ENCODE data around the gene CFAP61.

Gene CFAP61

DNA sequence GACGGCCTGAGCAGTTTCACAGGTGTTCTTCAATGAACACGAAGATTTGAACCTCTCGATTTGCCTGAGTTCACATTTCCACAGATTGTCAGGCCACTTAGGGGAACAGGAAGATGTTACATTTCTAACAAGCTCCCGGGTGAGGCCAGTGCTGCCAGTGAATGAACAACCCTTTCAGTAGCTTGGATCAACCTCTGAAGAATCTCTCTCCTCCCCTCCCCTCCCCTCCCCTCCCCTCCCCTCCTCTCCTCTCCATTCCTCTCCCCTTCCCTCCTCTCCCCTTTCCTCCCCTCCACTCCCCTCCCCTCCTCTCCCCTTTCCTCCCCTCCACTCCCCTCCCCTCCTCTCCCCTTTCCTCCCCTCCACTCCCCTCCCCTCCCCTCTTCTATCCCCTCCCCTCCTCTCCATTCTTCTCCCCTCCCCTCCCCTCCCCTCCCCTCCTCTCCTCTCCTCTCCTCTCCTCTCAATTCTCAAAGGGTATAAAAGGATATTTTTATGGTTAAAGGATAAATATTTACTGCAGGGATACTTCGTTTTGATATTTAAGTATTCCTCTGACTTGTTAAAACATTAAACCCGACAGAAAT lies 201.5 kb downstream of the CFAP61 start (continued):
- TF ChIP-seq, protein P1, sequence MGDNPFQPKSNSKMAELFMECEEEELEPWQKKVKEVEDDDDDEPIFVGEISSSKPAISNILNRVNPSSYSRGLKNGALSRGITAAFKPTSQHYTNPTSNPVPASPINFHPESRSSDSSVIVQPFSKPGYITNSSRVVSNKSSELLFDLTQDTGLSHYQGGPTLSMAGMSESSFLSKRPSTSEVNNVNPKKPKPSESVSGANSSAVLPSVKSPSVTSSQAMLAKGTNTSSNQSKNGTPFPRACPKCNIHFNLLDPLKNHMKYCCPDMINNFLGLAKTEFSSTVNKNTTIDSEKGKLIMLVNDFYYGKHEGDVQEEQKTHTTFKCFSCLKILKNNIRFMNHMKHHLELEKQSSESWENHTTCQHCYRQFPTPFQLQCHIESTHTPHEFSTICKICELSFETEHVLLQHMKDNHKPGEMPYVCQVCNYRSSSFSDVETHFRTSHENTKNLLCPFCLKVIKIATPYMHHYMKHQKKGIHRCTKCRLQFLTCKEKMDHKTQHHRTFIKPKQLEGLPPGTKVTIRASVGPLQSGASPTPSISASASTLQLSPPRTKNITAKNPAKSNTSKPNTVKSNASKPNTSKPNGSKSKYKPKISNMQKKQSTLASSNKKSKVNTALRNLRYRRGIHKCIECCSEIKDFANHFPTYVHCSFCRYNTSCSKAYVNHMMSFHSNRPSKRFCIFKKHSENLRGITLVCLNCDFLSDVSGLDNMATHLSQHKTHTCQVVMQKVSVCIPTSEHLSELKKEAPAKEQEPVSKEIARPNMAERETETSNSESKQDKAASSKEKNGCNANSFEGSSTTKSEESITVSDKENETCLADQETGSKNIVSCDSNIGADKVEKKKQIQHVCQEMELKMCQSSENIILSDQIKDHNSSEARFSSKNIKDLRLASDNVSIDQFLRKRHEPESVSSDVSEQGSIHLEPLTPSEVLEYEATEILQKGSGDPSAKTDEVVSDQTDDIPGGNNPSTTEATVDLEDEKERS (tag by site-specific recombination; IDR thresholded peaks at IDR 0.05): no peak
- TF ChIP-seq, protein P2, sequence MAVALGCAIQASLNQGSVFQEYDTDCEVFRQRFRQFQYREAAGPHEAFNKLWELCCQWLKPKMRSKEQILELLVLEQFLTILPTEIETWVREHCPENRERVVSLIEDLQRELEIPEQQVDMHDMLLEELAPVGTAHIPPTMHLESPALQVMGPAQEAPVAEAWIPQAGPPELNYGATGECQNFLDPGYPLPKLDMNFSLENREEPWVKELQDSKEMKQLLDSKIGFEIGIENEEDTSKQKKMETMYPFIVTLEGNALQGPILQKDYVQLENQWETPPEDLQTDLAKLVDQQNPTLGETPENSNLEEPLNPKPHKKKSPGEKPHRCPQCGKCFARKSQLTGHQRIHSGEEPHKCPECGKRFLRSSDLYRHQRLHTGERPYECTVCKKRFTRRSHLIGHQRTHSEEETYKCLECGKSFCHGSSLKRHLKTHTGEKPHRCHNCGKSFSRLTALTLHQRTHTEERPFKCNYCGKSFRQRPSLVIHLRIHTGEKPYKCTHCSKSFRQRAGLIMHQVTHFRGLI (tag by site-specific recombination; IDR thresholded peaks at IDR 0.05): no peak
- TF ChIP-seq SP2 (tag by site-specific recombination; IDR thresholded peaks at IDR 0.05) (no peak), ZBTB20 (tag by site-specific recombination; IDR thresholded peaks at IDR 0.05) (no peak), ZNF843 (tag by site-specific recombination; IDR thresholded peaks at IDR 0.05) (no peak), ZNF174 (tag by site-specific recombination; IDR thresholded peaks at IDR 0.05) (no peak), ZNF623 (tag by site-specific recombination; IDR thresholded peaks at IDR 0.05) (no peak), ZNF37A (tag by site-specific recombination; IDR thresholded peaks at IDR 0.05) (no peak), ZNF132 (tag by site-specific recombination; IDR thresholded peaks at IDR 0.05; ENCODE audit: borderline replicate concordance) (no peak)
- TF ChIP-seq, protein P3, sequence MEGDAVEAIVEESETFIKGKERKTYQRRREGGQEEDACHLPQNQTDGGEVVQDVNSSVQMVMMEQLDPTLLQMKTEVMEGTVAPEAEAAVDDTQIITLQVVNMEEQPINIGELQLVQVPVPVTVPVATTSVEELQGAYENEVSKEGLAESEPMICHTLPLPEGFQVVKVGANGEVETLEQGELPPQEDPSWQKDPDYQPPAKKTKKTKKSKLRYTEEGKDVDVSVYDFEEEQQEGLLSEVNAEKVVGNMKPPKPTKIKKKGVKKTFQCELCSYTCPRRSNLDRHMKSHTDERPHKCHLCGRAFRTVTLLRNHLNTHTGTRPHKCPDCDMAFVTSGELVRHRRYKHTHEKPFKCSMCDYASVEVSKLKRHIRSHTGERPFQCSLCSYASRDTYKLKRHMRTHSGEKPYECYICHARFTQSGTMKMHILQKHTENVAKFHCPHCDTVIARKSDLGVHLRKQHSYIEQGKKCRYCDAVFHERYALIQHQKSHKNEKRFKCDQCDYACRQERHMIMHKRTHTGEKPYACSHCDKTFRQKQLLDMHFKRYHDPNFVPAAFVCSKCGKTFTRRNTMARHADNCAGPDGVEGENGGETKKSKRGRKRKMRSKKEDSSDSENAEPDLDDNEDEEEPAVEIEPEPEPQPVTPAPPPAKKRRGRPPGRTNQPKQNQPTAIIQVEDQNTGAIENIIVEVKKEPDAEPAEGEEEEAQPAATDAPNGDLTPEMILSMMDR (tag by site-specific recombination; IDR thresholded peaks at IDR 0.05): no peak
- TF ChIP-seq, protein P4, sequence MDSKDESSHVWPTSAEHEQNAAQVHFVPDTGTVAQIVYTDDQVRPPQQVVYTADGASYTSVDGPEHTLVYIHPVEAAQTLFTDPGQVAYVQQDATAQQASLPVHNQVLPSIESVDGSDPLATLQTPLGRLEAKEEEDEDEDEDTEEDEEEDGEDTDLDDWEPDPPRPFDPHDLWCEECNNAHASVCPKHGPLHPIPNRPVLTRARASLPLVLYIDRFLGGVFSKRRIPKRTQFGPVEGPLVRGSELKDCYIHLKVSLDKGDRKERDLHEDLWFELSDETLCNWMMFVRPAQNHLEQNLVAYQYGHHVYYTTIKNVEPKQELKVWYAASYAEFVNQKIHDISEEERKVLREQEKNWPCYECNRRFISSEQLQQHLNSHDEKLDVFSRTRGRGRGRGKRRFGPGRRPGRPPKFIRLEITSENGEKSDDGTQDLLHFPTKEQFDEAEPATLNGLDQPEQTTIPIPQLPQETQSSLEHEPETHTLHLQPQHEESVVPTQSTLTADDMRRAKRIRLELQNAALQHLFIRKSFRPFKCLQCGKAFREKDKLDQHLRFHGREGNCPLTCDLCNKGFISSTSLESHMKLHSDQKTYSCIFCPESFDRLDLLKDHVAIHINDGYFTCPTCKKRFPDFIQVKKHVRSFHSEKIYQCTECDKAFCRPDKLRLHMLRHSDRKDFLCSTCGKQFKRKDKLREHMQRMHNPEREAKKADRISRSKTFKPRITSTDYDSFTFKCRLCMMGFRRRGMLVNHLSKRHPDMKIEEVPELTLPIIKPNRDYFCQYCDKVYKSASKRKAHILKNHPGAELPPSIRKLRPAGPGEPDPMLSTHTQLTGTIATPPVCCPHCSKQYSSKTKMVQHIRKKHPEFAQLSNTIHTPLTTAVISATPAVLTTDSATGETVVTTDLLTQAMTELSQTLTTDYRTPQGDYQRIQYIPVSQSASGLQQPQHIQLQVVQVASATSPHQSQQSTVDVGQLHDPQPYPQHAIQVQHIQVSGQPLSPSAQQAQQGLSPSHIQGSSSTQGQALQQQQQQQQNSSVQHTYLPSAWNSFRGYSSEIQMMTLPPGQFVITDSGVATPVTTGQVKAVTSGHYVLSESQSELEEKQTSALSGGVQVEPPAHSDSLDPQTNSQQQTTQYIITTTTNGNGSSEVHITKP (tag by site-specific recombination; IDR thresholded peaks at IDR 0.05): no peak

DNA sequence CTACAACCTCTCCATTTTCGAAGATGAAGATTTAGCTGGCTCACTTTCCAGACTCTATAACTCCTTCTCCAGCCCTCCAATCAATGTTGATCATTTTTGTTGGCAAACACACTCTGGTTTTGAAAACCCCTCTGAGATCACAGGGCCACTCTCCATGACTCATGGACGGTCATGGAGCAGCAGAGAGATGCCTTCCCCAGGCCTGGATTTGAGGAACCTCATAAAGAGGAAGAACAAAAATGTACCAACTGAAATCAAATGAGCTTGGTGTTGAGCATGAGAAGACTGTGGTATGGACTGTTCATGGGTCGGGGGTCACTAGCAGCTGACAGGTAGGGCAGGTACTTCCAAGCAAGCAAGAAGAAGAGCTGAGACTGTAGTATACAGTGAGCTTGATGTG lies 202.8 kb downstream of the CFAP61 start:
- CTCF ChIA-PET: interaction anchor here (1.0 to 1.6 kb wide), 2 partner anchors 15 to 17 kb away, joined by 4 to 6 read pairs; no protein-coding TSS in a partner anchor
- H3K9me3 ChIP-seq (ENCODE audit: control insufficient read depth, insufficient read depth, low read depth, low read length): no peaks in the 10 kb centered on the region
- POLR2A ChIA-PET: no interaction called here
- H3K36me3 ChIP-seq (ENCODE audit: control insufficient read depth in 2 of 2, insufficient read depth in 1 of 2, low read length in 2 of 2): no peaks in the 10 kb centered on the region
- no peak overlapping the region for H3K27ac ChIP-seq (ENCODE audit: extremely low read depth, low read depth, low read length)
- H3K4me3 ChIP-seq (ENCODE audit: low read depth, low read length): no peak overlapping the region
- no peaks in the 10 kb centered on the region for H3K4me1 ChIP-seq (ENCODE audit: control insufficient read depth, insufficient read depth, low read length)
- TF ChIP-seq, protein P5, sequence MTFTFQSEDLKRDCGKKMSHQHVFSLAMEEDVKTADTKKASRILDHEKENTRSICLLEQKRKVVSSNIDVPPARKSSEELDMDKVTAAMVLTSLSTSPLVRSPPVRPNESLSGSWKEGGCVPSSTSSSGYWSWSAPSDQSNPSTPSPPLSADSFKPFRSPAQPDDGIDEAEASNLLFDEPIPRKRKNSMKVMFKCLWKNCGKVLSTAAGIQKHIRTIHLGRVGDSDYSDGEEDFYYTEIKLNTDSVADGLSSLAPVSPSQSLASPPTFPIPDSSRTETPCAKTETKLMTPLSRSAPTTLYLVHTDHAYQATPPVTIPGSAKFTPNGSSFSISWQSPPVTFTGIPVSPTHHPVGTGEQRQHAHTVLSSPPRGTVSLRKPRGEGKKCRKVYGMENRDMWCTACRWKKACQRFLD (tag by site-specific recombination; IDR thresholded peaks at IDR 0.05): no peak
- TF ChIP-seq ZBTB20 (tag by site-specific recombination; IDR thresholded peaks at IDR 0.05) (no peak), ZNF473 (tag by site-specific recombination; IDR thresholded peaks at IDR 0.05) (no peak), ZNF658 (tag by site-specific recombination; IDR thresholded peaks at IDR 0.05) (no peak), ZNF335 (tag by site-specific recombination; conservative IDR thresholded peaks at IDR 0.05) (no peak), ZNF544 (tag by site-specific recombination; IDR thresholded peaks at IDR 0.05) (no peak), KLF16 (tag by site-specific recombination; IDR thresholded peaks at IDR 0.05) (no peak), ZFHX2 (tag by site-specific recombination; conservative IDR thresholded peaks at IDR 0.05) (no peak), GLIS1 (tag by site-specific recombination; IDR thresholded peaks at IDR 0.05) (no peak)
- TF ChIP-seq, protein P6, sequence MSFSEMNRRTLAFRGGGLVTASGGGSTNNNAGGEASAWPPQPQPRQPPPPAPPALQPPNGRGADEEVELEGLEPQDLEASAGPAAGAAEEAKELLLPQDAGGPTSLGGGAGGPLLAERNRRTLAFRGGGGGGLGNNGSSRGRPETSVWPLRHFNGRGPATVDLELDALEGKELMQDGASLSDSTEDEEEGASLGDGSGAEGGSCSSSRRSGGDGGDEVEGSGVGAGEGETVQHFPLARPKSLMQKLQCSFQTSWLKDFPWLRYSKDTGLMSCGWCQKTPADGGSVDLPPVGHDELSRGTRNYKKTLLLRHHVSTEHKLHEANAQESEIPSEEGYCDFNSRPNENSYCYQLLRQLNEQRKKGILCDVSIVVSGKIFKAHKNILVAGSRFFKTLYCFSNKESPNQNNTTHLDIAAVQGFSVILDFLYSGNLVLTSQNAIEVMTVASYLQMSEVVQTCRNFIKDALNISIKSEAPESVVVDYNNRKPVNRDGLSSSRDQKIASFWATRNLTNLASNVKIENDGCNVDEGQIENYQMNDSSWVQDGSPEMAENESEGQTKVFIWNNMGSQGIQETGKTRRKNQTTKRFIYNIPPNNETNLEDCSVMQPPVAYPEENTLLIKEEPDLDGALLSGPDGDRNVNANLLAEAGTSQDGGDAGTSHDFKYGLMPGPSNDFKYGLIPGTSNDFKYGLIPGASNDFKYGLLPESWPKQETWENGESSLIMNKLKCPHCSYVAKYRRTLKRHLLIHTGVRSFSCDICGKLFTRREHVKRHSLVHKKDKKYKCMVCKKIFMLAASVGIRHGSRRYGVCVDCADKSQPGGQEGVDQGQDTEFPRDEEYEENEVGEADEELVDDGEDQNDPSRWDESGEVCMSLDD (tag by site-specific recombination; IDR thresholded peaks at IDR 0.05): no peak
- TF ChIP-seq, protein P7, sequence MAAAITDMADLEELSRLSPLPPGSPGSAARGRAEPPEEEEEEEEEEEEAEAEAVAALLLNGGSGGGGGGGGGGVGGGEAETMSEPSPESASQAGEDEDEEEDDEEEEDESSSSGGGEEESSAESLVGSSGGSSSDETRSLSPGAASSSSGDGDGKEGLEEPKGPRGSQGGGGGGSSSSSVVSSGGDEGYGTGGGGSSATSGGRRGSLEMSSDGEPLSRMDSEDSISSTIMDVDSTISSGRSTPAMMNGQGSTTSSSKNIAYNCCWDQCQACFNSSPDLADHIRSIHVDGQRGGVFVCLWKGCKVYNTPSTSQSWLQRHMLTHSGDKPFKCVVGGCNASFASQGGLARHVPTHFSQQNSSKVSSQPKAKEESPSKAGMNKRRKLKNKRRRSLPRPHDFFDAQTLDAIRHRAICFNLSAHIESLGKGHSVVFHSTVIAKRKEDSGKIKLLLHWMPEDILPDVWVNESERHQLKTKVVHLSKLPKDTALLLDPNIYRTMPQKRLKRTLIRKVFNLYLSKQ (tag by site-specific recombination; IDR thresholded peaks at IDR 0.05; ENCODE audit: borderline replicate concordance): no peak
